GM21786 (cell line): ENCODE measurements around the gene AXL.

ENCODE experiments used
- ATAC-seq: cut with Tn5 transposase; IDR thresholded peaks from one replicate; pipeline ENCODE4 v1.9.1; 2021; ENCODE audit not compliant: unreplicated experiment

AXL gene

DNA sequence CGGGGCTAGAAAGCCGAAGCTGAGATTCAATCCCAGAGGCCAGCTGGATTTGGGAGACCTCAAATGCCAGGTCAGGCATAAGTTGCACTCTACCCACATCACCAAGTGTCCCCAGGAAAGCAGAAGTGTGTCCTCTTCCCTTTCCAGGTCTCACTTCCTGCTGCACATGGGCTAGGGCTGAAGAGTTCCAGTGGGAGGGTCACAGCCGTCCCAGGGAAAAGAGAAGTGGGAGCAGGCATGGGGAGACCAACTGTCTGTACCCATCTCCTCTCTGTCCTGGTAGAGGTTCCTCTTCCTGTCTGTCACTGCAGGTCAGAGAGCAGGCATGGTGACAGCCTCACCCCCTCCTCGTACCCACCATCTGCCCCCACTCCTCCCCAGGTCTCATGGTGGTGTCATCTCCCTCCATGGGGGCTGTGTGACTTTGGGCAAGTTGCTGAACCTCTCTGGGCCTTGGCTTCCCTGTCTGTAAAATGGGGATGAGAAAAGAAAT, 14.8 kb downstream of the AXL start:
- no peak for ATAC-seq

DNA sequence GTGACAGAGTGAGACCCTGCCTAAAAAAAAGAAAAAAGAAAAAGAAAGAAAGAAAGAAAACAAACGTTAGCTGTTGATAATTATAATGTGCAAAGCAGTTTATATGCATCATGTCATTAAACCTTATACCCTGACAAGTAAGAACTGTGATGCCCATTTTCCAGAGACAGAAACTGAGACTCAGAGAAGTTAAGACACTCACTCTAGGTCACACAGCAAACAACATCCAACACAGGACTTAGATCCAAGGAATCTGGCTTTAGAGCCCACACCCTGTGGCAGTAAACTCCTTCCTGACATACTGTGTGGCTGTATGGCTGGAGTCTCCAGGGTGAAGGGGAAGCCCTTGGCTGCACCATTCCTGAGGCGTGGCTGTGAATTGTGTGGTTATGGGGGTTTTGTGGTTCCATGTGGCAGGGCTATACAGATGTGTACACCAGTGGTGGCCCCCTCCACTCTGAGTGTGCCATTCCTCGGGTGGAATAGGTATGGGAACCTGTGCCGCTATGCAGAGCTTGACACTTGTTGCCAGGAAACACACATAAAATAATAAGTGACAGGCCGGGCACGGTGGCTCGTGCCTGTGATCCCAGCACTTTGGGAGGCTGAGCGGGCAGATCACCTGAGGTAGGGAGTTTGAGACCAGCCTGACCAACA, 15.6 kb downstream of the AXL start:
- no peak for ATAC-seq

GRCh38 chr19:41235480-41235879, 16.5 kb downstream of the AXL start:
- ATAC-seq: no peak

GRCh38 chr19:41238244-41238643, 19.2 kb downstream of the AXL start:
- ATAC-seq: no peak

DNA sequence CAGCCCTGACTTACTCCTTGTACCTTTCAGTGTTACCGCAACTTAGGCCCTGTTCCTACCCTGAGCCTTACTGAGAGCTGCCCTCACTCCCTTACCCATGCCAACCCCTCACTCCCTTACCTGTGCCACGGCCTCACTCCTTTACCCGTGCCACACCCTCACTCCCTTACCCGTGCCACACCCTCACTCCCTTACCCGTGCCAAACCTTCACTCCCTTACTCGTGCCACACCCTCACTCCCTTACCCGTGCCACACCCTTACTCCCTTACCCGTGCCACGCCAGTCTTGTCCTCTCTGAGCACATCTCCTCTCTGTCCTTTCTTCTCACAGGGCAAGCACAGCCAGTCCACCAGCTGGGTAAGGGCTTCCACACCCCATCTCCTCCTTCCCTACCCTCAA, 20.3 kb downstream of the AXL start:
- no peak for ATAC-seq

GRCh38 chr19:41239961-41240574, 21.0 kb downstream of the AXL start:
- ATAC-seq: no peak

DNA sequence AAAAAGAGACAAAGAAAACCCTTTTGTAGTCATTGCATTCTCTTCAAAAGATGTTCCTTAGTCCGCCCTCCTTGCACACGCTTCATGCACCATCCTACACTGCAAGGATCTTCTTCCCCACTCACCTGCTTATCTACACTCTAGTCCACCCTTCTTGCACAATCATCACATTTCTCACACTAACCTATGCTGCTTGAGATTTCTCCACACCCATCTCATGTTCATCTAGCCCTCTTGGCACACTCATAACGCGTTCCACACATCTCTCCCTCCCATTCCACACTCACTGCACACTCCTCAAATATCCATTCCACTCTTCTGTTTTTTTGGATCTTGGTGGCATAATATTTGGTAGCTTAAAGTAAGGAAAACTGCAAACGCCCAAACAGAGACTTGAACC, 22.8 kb downstream of the AXL start:
- no peak for ATAC-seq

GRCh38 chr19:41244117-41244516, 25.1 kb downstream of the AXL start:
- no peak for ATAC-seq

DNA sequence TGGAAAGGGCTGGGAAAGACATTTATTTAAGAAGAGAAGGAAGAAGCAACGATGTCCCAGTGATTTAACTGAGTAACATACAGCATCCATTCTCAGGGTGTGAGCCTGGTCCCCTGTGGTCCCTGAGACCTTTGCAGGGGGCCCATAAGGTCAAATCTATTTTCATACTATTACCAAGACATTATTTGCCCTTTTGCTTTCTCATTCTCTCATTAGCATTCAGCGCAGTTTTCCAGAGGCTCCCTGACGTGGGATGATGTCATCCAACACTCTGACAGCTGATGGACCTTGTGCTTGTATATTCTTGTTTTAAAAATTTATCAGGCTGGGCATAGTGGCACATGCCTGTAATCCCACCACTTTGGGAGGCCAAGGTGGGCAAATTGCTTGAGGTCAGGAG, 26.8 kb downstream of the AXL start:
- ATAC-seq: no peak

DNA sequence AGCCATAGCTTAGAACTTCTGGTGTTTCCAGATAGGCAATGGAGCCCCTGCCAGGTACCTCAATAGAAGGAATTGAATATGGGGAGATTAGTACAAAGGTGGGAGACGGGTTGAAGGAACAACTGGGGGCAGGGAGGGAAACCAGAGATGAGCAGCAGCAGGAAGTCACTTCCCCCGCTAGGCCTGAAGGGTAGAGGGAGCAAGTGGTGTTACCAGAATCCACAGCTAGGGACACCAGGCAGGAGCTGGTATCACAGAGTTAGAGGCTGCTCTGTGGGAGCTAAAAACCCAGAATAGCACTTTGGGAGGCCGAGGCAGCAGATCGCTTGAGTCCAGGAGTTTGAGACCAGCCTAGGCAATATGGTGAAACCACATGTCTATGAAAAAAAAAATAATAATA, 29.9 kb downstream of the AXL start:
- ATAC-seq: no peak

DNA sequence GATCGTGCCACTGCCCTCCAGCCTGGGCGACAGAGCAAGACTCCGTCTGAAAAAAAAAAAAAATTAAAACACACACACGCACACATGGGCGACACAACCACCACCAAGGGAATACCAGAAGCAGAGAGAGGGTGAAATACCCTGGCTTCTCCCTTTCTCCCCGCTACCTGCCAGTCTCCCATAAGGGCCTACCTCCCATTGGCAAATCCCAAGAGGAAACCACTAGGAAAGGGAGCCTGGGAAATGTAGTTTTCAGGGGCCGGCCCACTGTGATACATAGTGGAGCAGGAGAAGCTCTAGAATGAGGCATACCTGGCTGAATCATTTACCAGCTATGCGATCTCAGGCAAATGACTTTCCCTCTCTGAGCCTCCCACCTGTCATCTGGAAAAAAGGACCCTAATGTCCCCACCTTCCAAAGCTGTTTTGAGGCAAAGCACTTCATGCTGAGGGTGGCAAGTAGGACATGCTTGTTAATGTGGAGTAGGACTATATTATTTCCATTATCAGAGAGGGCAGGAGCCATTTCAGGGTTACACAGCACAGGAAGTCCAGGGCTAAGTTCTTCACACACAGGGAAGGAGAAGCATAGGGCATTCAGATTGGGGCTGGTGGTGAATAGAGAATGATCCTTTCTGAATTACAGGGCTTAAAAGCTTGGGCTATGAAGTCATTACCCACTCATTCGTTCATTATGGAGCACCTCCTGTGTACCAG, 30.8 kb downstream of the AXL start:
- no peak for ATAC-seq

DNA sequence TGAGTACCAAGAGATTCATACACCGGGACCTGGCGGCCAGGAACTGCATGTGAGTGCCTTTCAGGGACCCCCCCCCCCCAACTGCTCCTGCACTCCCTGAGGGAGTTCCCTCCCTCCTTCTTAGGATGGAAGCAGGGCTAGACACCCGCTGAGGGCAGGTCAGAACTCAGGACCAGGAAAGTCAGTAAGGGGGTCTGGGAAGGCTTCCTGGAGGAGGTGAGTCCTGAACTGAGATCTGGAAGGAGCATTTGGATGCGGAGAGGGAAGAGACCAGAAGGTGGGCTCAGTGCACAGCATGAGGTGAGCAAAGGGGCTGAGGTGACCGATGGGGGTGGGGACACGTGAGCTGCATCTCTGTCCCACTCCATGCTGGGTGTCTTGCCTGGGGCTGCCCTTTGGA, 34.6 kb downstream of the AXL start:
- ATAC-seq: no peak

DNA sequence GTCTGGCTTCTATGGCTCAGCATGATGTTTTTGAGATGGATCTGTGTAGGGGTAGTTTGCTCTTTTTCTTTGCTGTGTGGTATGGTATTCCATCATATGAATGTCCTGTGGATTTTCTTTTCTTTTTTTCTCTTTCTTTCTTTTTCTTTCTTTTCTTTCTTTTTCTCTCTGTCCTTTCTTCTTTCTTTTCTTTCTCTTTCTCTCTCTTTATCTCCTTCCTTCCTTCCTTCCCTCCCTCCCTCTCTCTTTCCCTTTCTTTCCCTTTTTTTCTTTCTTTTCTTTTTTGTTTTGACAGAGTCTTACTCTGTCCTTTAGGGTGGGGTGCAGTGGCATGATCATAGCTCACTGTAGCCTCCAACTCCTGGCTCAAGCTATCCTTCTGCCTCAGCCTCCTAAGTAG, 36.1 kb downstream of the AXL start:
- no peak for ATAC-seq

DNA sequence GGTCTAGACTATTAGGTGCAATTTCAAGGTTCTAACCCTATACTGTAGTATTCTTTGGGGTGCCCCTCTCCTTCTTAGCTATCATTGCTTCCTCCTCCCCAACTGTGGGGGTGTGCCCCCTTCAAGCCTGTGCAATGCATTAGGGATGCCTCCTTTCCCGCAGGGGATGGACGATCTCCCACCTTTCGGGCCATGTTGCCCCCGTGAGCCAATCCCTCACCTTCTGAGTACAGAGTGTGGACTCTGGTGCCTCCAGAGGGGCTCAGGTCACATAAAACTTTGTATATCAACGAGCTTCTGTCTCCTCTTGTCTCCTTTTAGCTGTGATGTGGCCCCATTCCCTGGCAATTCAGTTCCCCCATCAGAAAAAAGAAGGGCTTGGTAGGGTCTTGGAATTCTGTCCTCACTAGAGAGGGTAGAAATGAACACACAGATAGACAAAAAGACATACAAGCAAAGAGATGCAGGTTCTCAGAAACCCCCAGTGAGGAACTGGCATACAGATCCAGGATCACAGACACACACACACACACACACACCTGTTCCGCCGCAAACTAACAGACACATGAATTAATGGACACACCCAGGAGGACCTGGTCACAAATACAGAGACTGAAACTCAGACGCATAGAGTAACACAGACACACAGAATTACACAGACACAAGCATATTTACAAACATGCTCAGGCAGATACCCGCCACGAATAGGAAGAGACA, 42.6 kb downstream of the AXL start:
- no peak for ATAC-seq

- ATAC-seq: peak; percentile 5
Observed at GRCh38 chr19:41263042-41263849, 44.2 kb downstream of the AXL start.

GRCh38 chr19:41263850-41264580, 45.0 kb downstream of the AXL start, which contains the start of gene HNRNPUL1:
Gene HNRNPUL1 (plus strand): TSS chr19:41264372. CDS start chr19:41264504, 132 bp downstream.
- peak; percentile 67 for ATAC-seq

DNA sequence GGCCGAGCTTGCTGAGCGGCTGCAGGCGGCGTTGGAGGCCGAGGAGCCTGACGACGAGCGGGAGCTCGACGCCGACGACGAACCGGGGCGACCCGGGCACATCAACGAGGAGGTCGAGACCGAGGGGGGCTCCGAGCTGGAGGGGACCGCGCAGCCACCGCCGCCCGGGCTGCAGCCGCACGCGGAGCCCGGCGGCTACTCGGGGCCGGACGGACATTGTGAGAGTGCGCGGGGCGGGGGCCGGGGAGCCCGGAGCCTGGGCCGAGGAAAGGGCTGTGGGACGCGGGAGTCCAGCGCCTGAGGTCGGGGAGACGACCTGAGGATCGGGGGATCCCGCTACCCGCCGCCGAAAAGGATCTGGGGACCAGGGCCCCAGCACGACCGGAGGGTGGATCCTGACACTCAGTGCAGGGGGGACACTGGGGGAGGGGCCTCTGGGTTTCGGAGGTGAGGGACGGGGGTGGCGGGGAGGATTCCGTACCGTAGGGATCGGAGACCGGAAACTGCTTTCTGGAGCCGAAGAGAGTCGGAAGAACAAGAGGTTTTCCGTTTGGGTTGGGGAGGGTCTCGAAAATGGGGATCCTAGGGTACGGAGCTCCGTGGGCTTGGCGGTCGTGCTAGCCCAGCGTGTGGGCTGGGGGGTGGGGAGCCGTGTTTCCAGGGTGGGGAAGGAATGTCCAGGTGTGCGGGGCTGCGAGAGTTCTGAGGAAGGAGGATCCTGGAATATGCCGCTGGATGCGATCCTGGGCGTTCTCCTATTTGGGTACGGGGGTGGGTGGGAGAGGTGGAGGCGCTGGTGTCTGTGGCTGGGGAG, 45.8 kb downstream of the AXL start:
- ATAC-seq: no peak

DNA sequence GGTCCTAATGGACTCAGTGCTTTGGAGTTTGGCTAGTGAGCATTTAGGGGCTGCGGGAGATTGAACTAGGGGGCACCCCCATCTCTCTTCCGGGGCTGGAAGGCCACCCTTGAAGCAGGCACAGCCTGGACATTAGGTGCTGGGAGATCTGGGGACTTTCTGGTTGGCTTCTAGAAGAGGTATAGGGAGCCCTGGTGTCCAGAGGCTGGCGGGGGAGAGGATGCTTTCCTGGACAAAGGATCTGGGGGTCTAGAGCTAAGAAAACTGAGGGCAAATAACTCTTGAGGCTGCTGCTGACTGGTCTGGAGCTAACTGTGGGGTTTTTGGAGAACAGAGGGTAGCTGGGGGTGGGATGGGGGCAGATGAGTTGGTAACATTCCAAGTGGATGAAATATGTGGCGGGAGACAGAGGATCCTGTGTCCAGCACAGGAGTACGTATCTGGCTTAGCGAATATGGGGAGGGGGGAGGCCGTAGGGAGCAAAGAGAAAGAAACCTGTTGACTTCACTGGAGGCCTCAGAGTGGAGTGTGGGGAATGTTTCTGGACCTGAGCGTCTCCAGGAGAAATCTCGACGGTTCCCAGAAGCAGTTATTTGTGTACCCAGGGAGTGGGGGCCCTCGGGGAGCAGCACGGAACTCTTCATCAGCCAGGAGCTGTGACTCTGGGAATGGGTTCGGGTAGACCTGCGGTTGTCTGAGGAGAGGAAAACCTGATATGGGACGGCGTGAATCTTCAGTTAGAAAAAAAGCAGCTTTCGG, 46.6 kb downstream of the AXL start:
- ATAC-seq: no peak
